HS-5 (cell line): ENCODE results near the gene RNF138.
"Not testable (repeated sequence)": the region's sequence is repeated elsewhere in the genome, so short reads cannot be mapped to it uniquely, and the experiment has no call there.

Experiments
- DNase-seq: peaks from one replicate; pipeline ENCODE4 v3.0.0-alpha.2; 2012; ENCODE audit warnings: low read depth

The RNF138 gene

GRCh38 chr18:32095900-32096229, 4.2 kb downstream of the RNF138 start:
- no peak for DNase-seq

GRCh38 chr18:32096946-32097345, 5.3 kb downstream of the RNF138 start:
- no peak for DNase-seq

- DNase-seq, result no peak
These were observed 12.8 kb downstream of the RNF138 start for GRCh38 chr18:32104516-32104915.

GRCh38 chr18:32110005-32110404, 18.3 kb downstream of the RNF138 start:
- DNase-seq, result no peak

- DNase-seq, result no peak
These were observed 20.0 kb downstream of the RNF138 start for GRCh38 chr18:32111706-32112105.

GRCh38 chr18:32112826-32113225, 21.2 kb downstream of the RNF138 start:
- DNase-seq, result no peak

- no peak for DNase-seq
These were observed 22.7 kb downstream of the RNF138 start for GRCh38 chr18:32114293-32114942.

- no peak for DNase-seq
These were observed 30.4 kb downstream of the RNF138 start for GRCh38 chr18:32122039-32122438.

- DNase-seq, result no peak
These were observed 34.9 kb downstream of the RNF138 start for GRCh38 chr18:32126538-32126937.

GRCh38 chr18:32135625-32136024, 44.0 kb downstream of the RNF138 start:
- DNase-seq, result no peak

GRCh38 chr18:32138332-32138982, 46.8 kb downstream of the RNF138 start:
- DNase-seq, result no peak

GRCh38 chr18:32139835-32140283, 48.2 kb downstream of the RNF138 start:
- no peak for DNase-seq

- no peak for DNase-seq
These were observed 56.7 kb downstream of the RNF138 start for GRCh38 chr18:32148185-32148870.

- no peak for DNase-seq
These were observed 61.2 kb downstream of the RNF138 start for GRCh38 chr18:32152705-32153448.

- DNase-seq, result no peak
These were observed 65.2 kb downstream of the RNF138 start for GRCh38 chr18:32156855-32157254.

- no peak for DNase-seq
These were observed 65.9 kb downstream of the RNF138 start for GRCh38 chr18:32157580-32157979.

GRCh38 chr18:32158108-32158624, 66.5 kb downstream of the RNF138 start:
- peak; percentile 49 for DNase-seq

- DNase-seq, result not testable (repeated sequence)
These were observed 67.0 kb downstream of the RNF138 start for GRCh38 chr18:32158631-32159030.

GRCh38 chr18:32160547-32160946, 68.9 kb downstream of the RNF138 start:
- no peak for DNase-seq

- DNase-seq, result no peak
These were observed 76.5 kb downstream of the RNF138 start for GRCh38 chr18:32167980-32168730.

GRCh38 chr18:32173654-32174053, 82.0 kb downstream of the RNF138 start:
- no peak for DNase-seq

GRCh38 chr18:32174719-32175118, 83.0 kb downstream of the RNF138 start:
- DNase-seq, result no peak
